ENCODE results near the gene GKAP1.
"Not testable (repeated sequence)": the region's sequence is repeated elsewhere in the genome, so short reads cannot be mapped to it uniquely, and the experiment has no call there.

Gene GKAP1

GRCh38 chr9:83728591-83729368 is 88.8 kb downstream of the GKAP1 start:
- H3K4me1 ChIP-seq (ENCODE audit: control insufficient read depth, insufficient read depth, low read length, unreplicated experiment); H2AFZ ChIP-seq (ENCODE audit: low read length, unreplicated experiment); H3K27me3 ChIP-seq (ENCODE audit: insufficient read depth, low read length); H3K79me2 ChIP-seq (ENCODE audit: control insufficient read depth, insufficient read depth, low read length, unreplicated experiment); H3K36me3 ChIP-seq (ENCODE audit: insufficient read depth, low read length); H3K27ac ChIP-seq (ENCODE audit: low read depth, low read length); H3K4me3 ChIP-seq (ENCODE audit: low read depth, low read length): not testable (repeated sequence)

DNA sequence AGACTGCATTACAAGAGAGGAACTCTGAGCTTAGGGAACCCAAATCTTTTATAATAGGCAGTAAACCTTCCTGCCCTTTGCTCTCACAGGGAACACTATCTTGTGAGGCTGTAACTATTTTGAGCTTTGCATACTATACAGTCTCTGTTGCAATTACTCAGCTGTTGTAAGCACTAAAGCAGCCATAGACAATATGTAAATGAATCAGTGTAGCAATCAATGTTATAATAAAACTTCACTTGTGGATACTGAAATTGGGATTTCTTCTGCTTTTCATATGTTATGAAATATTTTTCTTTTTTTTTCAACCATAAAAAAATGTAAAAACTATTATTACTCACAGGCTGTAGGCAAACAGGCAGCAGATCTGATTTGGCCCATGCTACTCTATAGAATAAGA is 93.1 kb downstream of the GKAP1 start:
- Histone ChIP-seq H3K27ac (ENCODE audit: low read depth, low read length) (no peak overlapping the region), H3K27me3 (ENCODE audit: insufficient read depth, low read length) (peaks cover 20% of the 10 kb centered on the region; the same call in 1 of the 2 replicates), H3K4me1 (ENCODE audit: control insufficient read depth, insufficient read depth, low read length, unreplicated experiment) (no peaks in the 10 kb centered on the region), H3K79me2 (ENCODE audit: control insufficient read depth, insufficient read depth, low read length, unreplicated experiment) (no peaks in the 10 kb centered on the region), H2AFZ (ENCODE audit: low read length, unreplicated experiment) (no peak overlapping the region), H3K36me3 (ENCODE audit: insufficient read depth, low read length) (no peaks in the 10 kb centered on the region), H3K4me3 (ENCODE audit: low read depth, low read length) (no peak overlapping the region)

- H3K27me3 ChIP-seq (ENCODE audit: insufficient read depth, low read length), result peaks cover 20% of the 10 kb centered on the region; the same call in 1 of the 2 replicates
- no peak overlapping the region for H3K4me3 ChIP-seq (ENCODE audit: low read depth, low read length)
- no peaks in the 10 kb centered on the region for H3K36me3 ChIP-seq (ENCODE audit: insufficient read depth, low read length)
- no peak overlapping the region for H2AFZ ChIP-seq (ENCODE audit: low read length, unreplicated experiment)
- no peaks in the 10 kb centered on the region for H3K79me2 ChIP-seq (ENCODE audit: control insufficient read depth, insufficient read depth, low read length, unreplicated experiment)
- H3K4me1 ChIP-seq (ENCODE audit: control insufficient read depth, insufficient read depth, low read length, unreplicated experiment), result no peaks in the 10 kb centered on the region
- no peak overlapping the region for H3K27ac ChIP-seq (ENCODE audit: low read depth, low read length)
Measured at GRCh38 chr9:83722726-83723495, 94.7 kb downstream of the GKAP1 start.

DNA sequence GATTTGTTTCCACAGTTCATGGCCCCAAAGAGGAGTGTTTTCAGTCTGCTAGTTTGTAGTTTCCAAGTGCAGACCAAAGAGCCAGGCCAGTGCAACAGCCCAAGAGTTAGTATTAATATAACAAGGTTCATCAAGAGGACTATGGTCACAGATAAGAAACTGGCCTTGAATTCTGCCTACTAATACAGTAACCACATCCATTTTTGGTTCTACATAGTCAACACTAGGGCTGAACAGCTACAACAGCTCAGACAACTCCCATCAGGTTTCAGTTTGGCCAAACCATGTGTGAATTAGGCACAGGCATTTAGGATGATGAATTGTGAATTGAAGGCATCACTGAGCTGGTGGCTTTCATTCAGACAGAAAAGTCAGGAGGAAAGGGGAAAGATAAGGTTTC is 96.1 kb downstream of the GKAP1 start:
- Histone ChIP-seq H3K4me1 (ENCODE audit: control insufficient read depth, insufficient read depth, low read length, unreplicated experiment) (no peaks in the 10 kb centered on the region), H3K27me3 (ENCODE audit: insufficient read depth, low read length) (peaks cover 20% of the 10 kb centered on the region; the same call in 1 of the 2 replicates), H3K79me2 (ENCODE audit: control insufficient read depth, insufficient read depth, low read length, unreplicated experiment) (no peaks in the 10 kb centered on the region), H3K4me3 (ENCODE audit: low read depth, low read length) (no peak overlapping the region), H2AFZ (ENCODE audit: low read length, unreplicated experiment) (no peak overlapping the region), H3K27ac (ENCODE audit: low read depth, low read length) (no peak overlapping the region), H3K36me3 (ENCODE audit: insufficient read depth, low read length) (no peaks in the 10 kb centered on the region)

DNA sequence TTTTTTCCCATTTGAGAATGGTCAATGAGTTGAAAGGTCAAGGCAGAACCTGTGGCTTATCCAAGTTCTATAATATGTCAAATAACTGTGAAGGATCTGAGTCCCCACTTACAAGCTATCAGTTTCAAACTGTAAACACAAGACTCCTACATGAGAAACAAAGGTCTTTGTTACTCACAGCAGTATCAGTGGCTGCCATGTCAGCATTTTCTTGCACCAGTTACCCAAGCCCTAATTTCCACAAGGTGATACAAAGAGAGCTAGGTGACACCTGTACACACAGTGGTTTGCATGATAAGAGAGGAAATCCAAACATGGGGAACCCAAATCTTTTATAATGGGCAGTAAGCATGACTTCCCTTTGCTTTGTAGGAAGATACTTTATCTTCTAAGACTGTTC is 101.8 kb downstream of the GKAP1 start:
- no peaks in the 10 kb centered on the region for H3K79me2 ChIP-seq (ENCODE audit: control insufficient read depth, insufficient read depth, low read length, unreplicated experiment)
- H3K27me3 ChIP-seq (ENCODE audit: insufficient read depth, low read length), result peaks cover under 1% of the 10 kb centered on the region; the same call in 1 of the 2 replicates
- H3K4me3 ChIP-seq (ENCODE audit: low read depth, low read length), result no peak overlapping the region
- H2AFZ ChIP-seq (ENCODE audit: low read length, unreplicated experiment), result no peak overlapping the region
- no peak overlapping the region for H3K27ac ChIP-seq (ENCODE audit: low read depth, low read length)
- no peaks in the 10 kb centered on the region for H3K36me3 ChIP-seq (ENCODE audit: insufficient read depth, low read length)
- H3K4me1 ChIP-seq (ENCODE audit: control insufficient read depth, insufficient read depth, low read length, unreplicated experiment), result no peaks in the 10 kb centered on the region

- no peaks in the 10 kb centered on the region for H3K27me3 ChIP-seq (ENCODE audit: insufficient read depth, low read length)
- H2AFZ ChIP-seq (ENCODE audit: low read length, unreplicated experiment), result no peak overlapping the region
- H3K36me3 ChIP-seq (ENCODE audit: insufficient read depth, low read length), result no peaks in the 10 kb centered on the region
- no peaks in the 10 kb centered on the region for H3K79me2 ChIP-seq (ENCODE audit: control insufficient read depth, insufficient read depth, low read length, unreplicated experiment)
- H3K27ac ChIP-seq (ENCODE audit: low read depth, low read length), result no peak overlapping the region
- no peaks in the 10 kb centered on the region for H3K4me1 ChIP-seq (ENCODE audit: control insufficient read depth, insufficient read depth, low read length, unreplicated experiment)
- H3K4me3 ChIP-seq (ENCODE audit: low read depth, low read length), result no peak overlapping the region
Measured at GRCh38 chr9:83715221-83715620, 102.3 kb downstream of the GKAP1 start.

- H3K4me3 ChIP-seq (ENCODE audit: low read depth, low read length), result no peak overlapping the region
- no peak overlapping the region for H3K27ac ChIP-seq (ENCODE audit: low read depth, low read length)
- H3K79me2 ChIP-seq (ENCODE audit: control insufficient read depth, insufficient read depth, low read length, unreplicated experiment), result no peaks in the 10 kb centered on the region
- no peak overlapping the region for H2AFZ ChIP-seq (ENCODE audit: low read length, unreplicated experiment)
- H3K36me3 ChIP-seq (ENCODE audit: insufficient read depth, low read length), result no peaks in the 10 kb centered on the region
- H3K4me1 ChIP-seq (ENCODE audit: control insufficient read depth, insufficient read depth, low read length, unreplicated experiment), result no peaks in the 10 kb centered on the region
- H3K27me3 ChIP-seq (ENCODE audit: insufficient read depth, low read length), result no peaks in the 10 kb centered on the region
Measured at GRCh38 chr9:83714329-83714728, 103.2 kb downstream of the GKAP1 start.

DNA sequence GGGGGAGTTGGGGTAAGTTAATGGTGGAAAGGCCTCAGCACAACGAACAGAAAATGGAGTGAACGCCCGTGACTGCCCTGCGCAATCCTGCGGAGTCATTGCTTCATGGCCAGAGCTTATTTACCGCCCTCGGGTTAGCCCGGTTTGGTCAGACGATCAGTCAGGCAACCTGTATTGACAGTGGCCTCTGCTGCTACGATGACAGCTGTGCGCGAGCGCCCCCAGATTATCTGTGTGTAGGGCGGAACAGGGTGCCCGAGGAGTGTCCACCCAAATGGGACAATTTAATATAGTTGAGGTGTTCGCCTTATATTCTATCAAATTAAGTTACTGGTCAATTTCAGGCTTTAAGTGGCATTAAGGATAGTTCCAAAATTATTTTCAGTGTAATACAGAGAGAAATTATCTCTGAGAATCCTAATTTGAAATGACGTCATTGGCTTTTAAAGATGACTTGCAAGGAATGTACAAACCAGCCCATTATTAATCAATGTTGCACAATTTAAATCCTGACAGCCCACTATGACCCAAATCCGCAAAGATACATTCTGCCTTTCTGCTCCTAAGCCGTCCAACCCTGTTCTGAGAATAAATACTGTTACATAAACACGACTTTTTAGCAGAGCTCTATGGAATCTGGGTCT is 108.9 kb downstream of the GKAP1 start:
- Histone ChIP-seq H3K27ac (ENCODE audit: low read depth, low read length) (peak overlapping the region; percentile 97), H2AFZ (ENCODE audit: low read length, unreplicated experiment) (peak overlapping the region; percentile 97), H3K36me3 (ENCODE audit: insufficient read depth, low read length) (no peaks in the 10 kb centered on the region), H3K4me3 (ENCODE audit: low read depth, low read length) (peak overlapping the region; percentile 86), H3K79me2 (ENCODE audit: control insufficient read depth, insufficient read depth, low read length, unreplicated experiment) (peaks cover 41% of the 10 kb centered on the region), H3K27me3 (ENCODE audit: insufficient read depth, low read length) (no peaks in the 10 kb centered on the region), H3K4me1 (ENCODE audit: control insufficient read depth, insufficient read depth, low read length, unreplicated experiment) (peaks cover 13% of the 10 kb centered on the region)

GRCh38 chr9:83707768-83708514 is 109.6 kb downstream of the GKAP1 start, which contains the start of gene UBQLN1:
UBQLN1 (minus strand) TSS chr9:83707958; CDS start chr9:83707679, 279 bp downstream.
- Histone ChIP-seq H3K27me3 (ENCODE audit: insufficient read depth, low read length) (no peaks in the 10 kb centered on the region), H3K4me1 (ENCODE audit: control insufficient read depth, insufficient read depth, low read length, unreplicated experiment) (peaks cover 13% of the 10 kb centered on the region), H3K4me3 (ENCODE audit: low read depth, low read length) (peak within 1 kb of the TSS; percentile 86), H2AFZ (ENCODE audit: low read length, unreplicated experiment) (peak within 1 kb of the TSS; percentile 97), H3K36me3 (ENCODE audit: insufficient read depth, low read length) (no peaks in the 10 kb centered on the region), H3K27ac (ENCODE audit: low read depth, low read length) (peak within 1 kb of the TSS; percentile 97), H3K79me2 (ENCODE audit: control insufficient read depth, insufficient read depth, low read length, unreplicated experiment) (peaks cover 48% of the 10 kb centered on the region)

GRCh38 chr9:83707518-83707767 is 110.1 kb downstream of the GKAP1 start:
- Histone ChIP-seq H3K27ac (ENCODE audit: low read depth, low read length) (peak overlapping the region; percentile 97), H3K36me3 (ENCODE audit: insufficient read depth, low read length) (no peaks in the 10 kb centered on the region), H3K4me3 (ENCODE audit: low read depth, low read length) (peak overlapping the region; percentile 86), H3K4me1 (ENCODE audit: control insufficient read depth, insufficient read depth, low read length, unreplicated experiment) (peaks cover 13% of the 10 kb centered on the region), H3K79me2 (ENCODE audit: control insufficient read depth, insufficient read depth, low read length, unreplicated experiment) (peaks cover 53% of the 10 kb centered on the region), H3K27me3 (ENCODE audit: insufficient read depth, low read length) (no peaks in the 10 kb centered on the region), H2AFZ (ENCODE audit: low read length, unreplicated experiment) (peak overlapping the region; percentile 97)

All from ACC112 (cell line).